HL-60 (cell line): ENCODE results near the gene PCCA.
"Not testable (repeated sequence)": the region's sequence is repeated elsewhere in the genome, so short reads cannot be mapped to it uniquely, and the experiment has no call there.

Experiments used
- DNase-seq, 2 experiments: peaks; one replicate each; pipeline ENCODE4 v3.0.0-alpha.2; 2010 to 2020; ENCODE audit warnings: low read depth in 1 of 2, low spot score in 1 of 2
- H3K27ac ChIP-seq: fragments of 250-450 bp; sonication (Bioruptor Pico); replicated peaks from 2 replicates; pipeline ENCODE4 v1.5.1; 2020; ENCODE audit warnings: mild to moderate bottlenecking, moderate library complexity
- H3K27me3 ChIP-seq: fragments of 250-450 bp; sonication (Bioruptor Pico); 2 replicates; pipeline ENCODE4 v1.5.1; 2021; ENCODE audit warnings: mild to moderate bottlenecking, moderate library complexity; ENCODE audit not compliant: insufficient read depth, poor library complexity, severe bottlenecking
- H3K4me3 ChIP-seq: replicated peaks from 2 replicates; pipeline ENCODE4 v1.5.1; 2011; ENCODE audit warnings: mild to moderate bottlenecking, control low read depth, low read length; ENCODE audit not compliant: insufficient read depth
- GABPA ChIP-seq: IDR thresholded peaks from 2 replicates; pipeline ENCODE4 v1.6.1; 2012; ENCODE audit warnings: low read depth
- POLR2AphosphoS5 ChIP-seq: IDR thresholded peaks from 2 replicates; pipeline ENCODE4 v1.6.1; 2012; ENCODE audit warnings: low read depth
- SPI1 ChIP-seq: IDR thresholded peaks from 2 replicates; pipeline ENCODE4 v1.6.1; 2012; ENCODE audit warnings: low read depth, mild to moderate bottlenecking, borderline replicate concordance
- TF ChIP-seq, protein P1 (sequence below): IDR thresholded peaks from 2 replicates; pipeline ENCODE4 v1.6.1; 2012; ENCODE audit warnings: low read depth; ENCODE audit not compliant: insufficient replicate concordance
- TF ChIP-seq, protein P2 (sequence below): IDR thresholded peaks from one replicate; pipeline ENCODE4 v1.5.1; 2011; ENCODE audit warnings: low read length, control low read depth, inconsistent platforms; ENCODE audit not compliant: insufficient read depth

The PCCA gene

DNA sequence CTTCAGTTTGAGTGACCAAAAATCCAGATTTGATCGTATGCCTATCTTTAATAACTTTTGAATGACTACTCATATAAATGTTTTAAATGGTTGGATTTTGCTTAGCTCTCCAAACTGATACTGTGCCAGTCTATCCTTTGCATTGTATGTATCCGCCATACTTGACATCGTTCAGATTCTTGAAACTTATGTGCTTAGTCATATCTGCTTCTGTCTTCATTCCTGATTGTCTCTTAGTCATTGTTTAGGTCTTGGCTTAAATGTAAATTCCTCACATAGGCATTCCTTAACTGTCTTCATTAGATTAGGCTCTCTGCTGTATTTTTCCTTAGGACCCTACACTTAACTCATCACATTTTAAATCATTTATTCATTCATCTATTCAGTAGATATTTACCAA lies 126.0 kb downstream of the PCCA start:
- Histone ChIP-seq H3K27me3 (no peaks in the 10 kb centered on the region), H3K27ac (no peak overlapping the region), H3K4me3 (no peak overlapping the region)
- TF ChIP-seq GABPA (no peak), POLR2AphosphoS5 (no peak)
- DNase-seq = no peak

DNA sequence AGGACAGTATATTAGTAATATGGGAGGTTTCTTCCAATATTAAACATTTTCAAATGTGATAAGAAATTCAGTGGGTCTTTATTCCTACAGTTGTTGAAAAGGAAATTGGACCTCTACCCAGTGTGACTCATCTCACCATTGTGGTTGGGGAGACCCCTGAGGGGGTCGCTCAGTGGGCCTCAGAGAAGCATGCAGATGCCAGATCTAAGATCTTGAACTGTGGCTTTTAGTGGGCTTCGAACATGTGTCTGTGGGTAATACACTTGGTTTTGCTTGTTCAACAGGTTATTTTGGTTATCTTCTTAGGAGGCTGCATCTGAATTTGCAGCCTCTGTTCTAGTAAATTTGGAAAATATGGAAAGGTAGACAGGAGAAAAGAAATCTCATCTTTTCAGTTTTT lies 132.3 kb downstream of the PCCA start:
- Histone ChIP-seq H3K27me3 (no peaks in the 10 kb centered on the region), H3K4me3 (no peak overlapping the region), H3K27ac (no peak overlapping the region)
- no peak for DNase-seq
- TF ChIP-seq, protein P1, sequence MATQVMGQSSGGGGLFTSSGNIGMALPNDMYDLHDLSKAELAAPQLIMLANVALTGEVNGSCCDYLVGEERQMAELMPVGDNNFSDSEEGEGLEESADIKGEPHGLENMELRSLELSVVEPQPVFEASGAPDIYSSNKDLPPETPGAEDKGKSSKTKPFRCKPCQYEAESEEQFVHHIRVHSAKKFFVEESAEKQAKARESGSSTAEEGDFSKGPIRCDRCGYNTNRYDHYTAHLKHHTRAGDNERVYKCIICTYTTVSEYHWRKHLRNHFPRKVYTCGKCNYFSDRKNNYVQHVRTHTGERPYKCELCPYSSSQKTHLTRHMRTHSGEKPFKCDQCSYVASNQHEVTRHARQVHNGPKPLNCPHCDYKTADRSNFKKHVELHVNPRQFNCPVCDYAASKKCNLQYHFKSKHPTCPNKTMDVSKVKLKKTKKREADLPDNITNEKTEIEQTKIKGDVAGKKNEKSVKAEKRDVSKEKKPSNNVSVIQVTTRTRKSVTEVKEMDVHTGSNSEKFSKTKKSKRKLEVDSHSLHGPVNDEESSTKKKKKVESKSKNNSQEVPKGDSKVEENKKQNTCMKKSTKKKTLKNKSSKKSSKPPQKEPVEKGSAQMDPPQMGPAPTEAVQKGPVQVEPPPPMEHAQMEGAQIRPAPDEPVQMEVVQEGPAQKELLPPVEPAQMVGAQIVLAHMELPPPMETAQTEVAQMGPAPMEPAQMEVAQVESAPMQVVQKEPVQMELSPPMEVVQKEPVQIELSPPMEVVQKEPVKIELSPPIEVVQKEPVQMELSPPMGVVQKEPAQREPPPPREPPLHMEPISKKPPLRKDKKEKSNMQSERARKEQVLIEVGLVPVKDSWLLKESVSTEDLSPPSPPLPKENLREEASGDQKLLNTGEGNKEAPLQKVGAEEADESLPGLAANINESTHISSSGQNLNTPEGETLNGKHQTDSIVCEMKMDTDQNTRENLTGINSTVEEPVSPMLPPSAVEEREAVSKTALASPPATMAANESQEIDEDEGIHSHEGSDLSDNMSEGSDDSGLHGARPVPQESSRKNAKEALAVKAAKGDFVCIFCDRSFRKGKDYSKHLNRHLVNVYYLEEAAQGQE = no peak
- no peak for TF ChIP-seq POLR2AphosphoS5

DNA sequence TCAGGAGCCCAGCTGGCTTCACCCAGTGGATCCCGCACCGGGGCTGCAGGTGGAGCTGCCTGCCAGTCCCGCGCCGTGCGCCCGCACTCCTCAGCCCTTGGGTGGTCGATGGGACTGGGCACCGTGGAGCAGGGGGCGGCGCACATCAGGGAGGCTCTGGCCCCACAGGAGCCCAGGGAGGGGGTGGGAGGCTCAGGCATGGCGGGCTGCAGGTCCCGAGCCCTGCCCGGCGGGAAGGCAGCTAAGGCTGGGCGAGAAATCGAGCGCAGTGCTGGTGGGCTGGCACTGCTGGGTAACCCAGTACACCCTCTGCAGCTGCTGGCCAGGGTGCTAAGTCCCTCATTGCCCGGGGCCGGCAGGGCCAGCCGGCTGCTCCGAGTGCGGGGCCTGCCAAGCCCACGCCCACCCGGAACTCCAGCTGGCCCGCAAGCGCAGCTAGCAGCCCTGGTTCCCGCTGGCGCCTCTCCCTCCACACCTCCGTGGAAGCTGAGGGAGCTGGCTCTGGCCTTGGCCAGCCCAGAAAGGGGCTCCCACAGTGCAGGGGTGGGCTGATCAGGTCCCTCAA lies 135.2 kb downstream of the PCCA start:
- not testable (repeated sequence) for H3K27me3 ChIP-seq, H3K4me3 ChIP-seq, DNase-seq, H3K27ac ChIP-seq

DNA sequence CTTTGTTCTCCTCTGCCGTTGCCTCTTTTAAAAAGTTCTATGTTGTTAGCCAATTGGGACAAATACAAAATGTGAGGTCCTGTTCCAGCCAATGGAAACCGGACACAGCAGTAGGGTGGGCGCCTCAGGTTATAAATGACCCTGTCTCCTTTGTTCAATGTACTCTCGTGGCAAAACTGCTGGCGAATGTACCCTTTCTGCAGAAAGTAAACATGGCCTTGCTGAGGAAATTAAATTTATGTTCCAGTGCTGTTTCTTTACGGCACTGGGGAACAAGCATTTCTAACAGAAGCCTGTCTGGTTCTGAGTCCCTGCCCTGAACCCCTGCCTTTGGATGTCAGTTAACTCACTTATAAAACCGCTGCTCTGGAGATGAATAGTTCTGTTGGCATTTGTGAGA lies 140.7 kb downstream of the PCCA start:
- Histone ChIP-seq H3K27me3 (peaks cover 4% of the 10 kb centered on the region), H3K4me3 (no peak overlapping the region), H3K27ac (no peak overlapping the region)
- TF ChIP-seq GABPA = no peak
- TF ChIP-seq POLR2AphosphoS5 = no peak
- TF ChIP-seq, protein P1 = no peak
- TF ChIP-seq, protein P2, sequence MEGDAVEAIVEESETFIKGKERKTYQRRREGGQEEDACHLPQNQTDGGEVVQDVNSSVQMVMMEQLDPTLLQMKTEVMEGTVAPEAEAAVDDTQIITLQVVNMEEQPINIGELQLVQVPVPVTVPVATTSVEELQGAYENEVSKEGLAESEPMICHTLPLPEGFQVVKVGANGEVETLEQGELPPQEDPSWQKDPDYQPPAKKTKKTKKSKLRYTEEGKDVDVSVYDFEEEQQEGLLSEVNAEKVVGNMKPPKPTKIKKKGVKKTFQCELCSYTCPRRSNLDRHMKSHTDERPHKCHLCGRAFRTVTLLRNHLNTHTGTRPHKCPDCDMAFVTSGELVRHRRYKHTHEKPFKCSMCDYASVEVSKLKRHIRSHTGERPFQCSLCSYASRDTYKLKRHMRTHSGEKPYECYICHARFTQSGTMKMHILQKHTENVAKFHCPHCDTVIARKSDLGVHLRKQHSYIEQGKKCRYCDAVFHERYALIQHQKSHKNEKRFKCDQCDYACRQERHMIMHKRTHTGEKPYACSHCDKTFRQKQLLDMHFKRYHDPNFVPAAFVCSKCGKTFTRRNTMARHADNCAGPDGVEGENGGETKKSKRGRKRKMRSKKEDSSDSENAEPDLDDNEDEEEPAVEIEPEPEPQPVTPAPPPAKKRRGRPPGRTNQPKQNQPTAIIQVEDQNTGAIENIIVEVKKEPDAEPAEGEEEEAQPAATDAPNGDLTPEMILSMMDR = no peak
- no peak for TF ChIP-seq SPI1
- no peak for DNase-seq

DNA sequence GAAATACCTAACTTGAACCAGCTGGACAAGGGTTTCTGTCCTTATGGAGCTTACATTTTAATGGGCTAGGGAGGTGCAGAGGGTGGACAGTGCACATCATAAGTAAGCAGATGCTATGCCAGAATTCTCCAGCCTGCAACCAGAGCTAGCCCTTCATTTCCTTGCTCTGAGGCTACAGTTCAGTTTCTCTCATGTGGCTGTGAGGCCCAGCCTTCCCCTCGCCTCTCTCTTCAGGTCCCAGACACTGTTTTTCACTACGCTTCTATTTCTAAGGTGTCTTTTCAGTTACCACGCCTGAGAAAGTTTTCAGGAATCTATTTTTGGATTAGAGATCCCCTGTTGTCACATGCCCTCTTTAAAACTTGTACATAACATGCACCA lies 141.9 kb downstream of the PCCA start:
- H3K27me3 ChIP-seq = peaks cover 4% of the 10 kb centered on the region
- no peak overlapping the region for H3K4me3 ChIP-seq
- H3K27ac ChIP-seq = no peak overlapping the region
- TF ChIP-seq, protein P1 = no peak
- TF ChIP-seq GABPA = no peak
- TF ChIP-seq, protein P2 = no peak
- TF ChIP-seq SPI1 = no peak
- no peak for TF ChIP-seq POLR2AphosphoS5
- DNase-seq = no peak
